Stimulated activated CD4-positive, alpha-beta T cell treated with anti-CD3 and anti-CD28 coated beads, Interleukin-2, amount 100 ng/mL, for 24 hours (primary cell): ENCODE data around the gene DTNBP1.

Experiments
- DNase-seq, 2 donors: peaks; one replicate each; pipeline ENCODE4 v3.0.0-alpha.2; 2020

DTNBP1 gene

GRCh38 chr6:15582499-15582898 is 80.3 kb downstream of the DTNBP1 start:
- no peak for DNase-seq

GRCh38 chr6:15581751-15582150 is 81.1 kb downstream of the DTNBP1 start:
- DNase-seq = no peak

- no peak for DNase-seq
Observed at GRCh38 chr6:15580326-15580725, 82.5 kb downstream of the DTNBP1 start.

- no peak for DNase-seq
Observed at GRCh38 chr6:15578716-15579391, 84.0 kb downstream of the DTNBP1 start.

GRCh38 chr6:15577550-15578171 is 85.2 kb downstream of the DTNBP1 start:
- no peak for DNase-seq

- no peak for DNase-seq
Observed at GRCh38 chr6:15577106-15577505, 85.7 kb downstream of the DTNBP1 start.

- no peak for DNase-seq
Observed at GRCh38 chr6:15575357-15576033, 87.3 kb downstream of the DTNBP1 start.

GRCh38 chr6:15574486-15574885 is 88.3 kb downstream of the DTNBP1 start:
- no peak for DNase-seq

GRCh38 chr6:15574023-15574422 is 88.8 kb downstream of the DTNBP1 start:
- no peak for DNase-seq

GRCh38 chr6:15573384-15573783 is 89.4 kb downstream of the DTNBP1 start:
- no peak for DNase-seq

GRCh38 chr6:15572296-15573016 is 90.4 kb downstream of the DTNBP1 start:
- DNase-seq = no peak

GRCh38 chr6:15570171-15570570 is 92.7 kb downstream of the DTNBP1 start:
- DNase-seq = no peak

GRCh38 chr6:15569035-15569995 is 93.5 kb downstream of the DTNBP1 start:
- DNase-seq = no peak

GRCh38 chr6:15562977-15563376 is 99.9 kb downstream of the DTNBP1 start:
- no peak for DNase-seq

- no peak for DNase-seq
Observed at GRCh38 chr6:15561447-15562199, 101.2 kb downstream of the DTNBP1 start.

- no peak for DNase-seq
Observed at GRCh38 chr6:15560713-15561112, 102.1 kb downstream of the DTNBP1 start.

- no peak for DNase-seq
Observed at GRCh38 chr6:15557174-15557573, 105.7 kb downstream of the DTNBP1 start.

- no peak for DNase-seq
Observed at GRCh38 chr6:15556711-15557110, 106.1 kb downstream of the DTNBP1 start.

- no peak for DNase-seq
Observed at GRCh38 chr6:15555101-15556038, 107.5 kb downstream of the DTNBP1 start.

- no peak for DNase-seq
Observed at GRCh38 chr6:15554728-15555100, 108.1 kb downstream of the DTNBP1 start.
